ENCODE measurements around the gene DBP.

DNA sequence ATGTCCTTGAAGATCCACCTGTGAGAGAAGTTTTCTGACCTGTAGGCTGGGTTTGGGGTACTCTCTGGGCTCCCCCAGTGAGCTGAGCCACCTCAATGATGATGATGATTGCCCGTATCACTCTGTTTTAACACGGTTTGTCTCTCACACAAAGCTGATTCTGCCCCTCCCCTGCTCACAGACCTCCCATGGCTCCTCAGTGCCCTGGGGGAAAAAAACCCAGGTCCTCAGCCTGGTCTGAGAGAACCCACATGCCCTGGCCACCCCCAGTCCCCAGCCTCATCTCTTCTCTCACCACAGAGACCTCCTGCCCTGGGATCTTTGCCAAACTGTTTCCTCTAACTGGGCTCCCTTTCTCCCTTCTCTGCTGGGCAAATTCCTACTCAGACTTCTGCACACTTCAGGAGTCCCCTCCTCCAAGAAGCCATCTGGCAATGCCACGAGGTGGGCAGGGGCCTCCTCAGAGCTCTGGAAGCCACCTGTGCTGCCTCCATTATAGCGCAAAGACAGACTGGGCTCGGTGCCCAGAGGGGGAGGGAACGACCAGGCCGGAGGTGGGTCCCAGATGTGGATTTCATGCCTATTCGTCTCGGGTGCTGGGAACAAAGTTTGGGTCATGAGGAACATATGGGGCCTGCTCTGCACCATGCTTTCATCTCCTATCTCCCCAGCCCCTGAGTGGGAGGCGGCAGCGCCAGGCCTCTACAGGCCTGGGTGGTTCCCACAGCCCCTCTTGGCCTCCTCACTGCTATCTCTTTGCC, 17.3 kb upstream of the DBP start:
- TF ChIP-seq CTCF (IDR thresholded peaks at IDR 0.05), result no peak
- no peak for TF ChIP-seq ATF1 (CRISPR knock-in tag; IDR thresholded peaks at IDR 0.05)
- TF ChIP-seq NR2C2 (CRISPR knock-in tag; IDR thresholded peaks at IDR 0.05), result no peak
- TF ChIP-seq SMAD3 (CRISPR knock-in tag; IDR thresholded peaks at IDR 0.05; ENCODE audit: borderline replicate concordance), result no peak
- TF ChIP-seq, protein P1, sequence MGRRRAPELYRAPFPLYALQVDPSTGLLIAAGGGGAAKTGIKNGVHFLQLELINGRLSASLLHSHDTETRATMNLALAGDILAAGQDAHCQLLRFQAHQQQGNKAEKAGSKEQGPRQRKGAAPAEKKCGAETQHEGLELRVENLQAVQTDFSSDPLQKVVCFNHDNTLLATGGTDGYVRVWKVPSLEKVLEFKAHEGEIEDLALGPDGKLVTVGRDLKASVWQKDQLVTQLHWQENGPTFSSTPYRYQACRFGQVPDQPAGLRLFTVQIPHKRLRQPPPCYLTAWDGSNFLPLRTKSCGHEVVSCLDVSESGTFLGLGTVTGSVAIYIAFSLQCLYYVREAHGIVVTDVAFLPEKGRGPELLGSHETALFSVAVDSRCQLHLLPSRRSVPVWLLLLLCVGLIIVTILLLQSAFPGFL (CRISPR knock-in tag; IDR thresholded peaks at IDR 0.05; ENCODE audit: borderline replicate concordance), result no peak
- TF ChIP-seq MXD4 (CRISPR knock-in tag; IDR thresholded peaks at IDR 0.05; ENCODE audit: borderline replicate concordance), result no peak
- TF ChIP-seq ZSCAN18 (CRISPR knock-in tag; IDR thresholded peaks at IDR 0.05), result no peak
- no peak for TF ChIP-seq E2F5 (CRISPR knock-in tag; IDR thresholded peaks at IDR 0.05)
- TF ChIP-seq, protein P2, sequence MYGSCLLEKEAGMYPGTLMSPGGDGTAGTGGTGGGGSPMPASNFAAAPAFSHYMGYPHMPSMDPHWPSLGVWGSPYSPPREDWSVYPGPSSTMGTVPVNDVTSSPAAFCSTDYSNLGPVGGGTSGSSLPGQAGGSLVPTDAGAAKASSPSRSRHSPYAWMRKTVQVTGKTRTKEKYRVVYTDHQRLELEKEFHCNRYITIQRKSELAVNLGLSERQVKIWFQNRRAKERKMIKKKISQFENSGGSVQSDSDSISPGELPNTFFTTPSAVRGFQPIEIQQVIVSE (CRISPR knock-in tag; IDR thresholded peaks at IDR 0.05; ENCODE audit: borderline replicate concordance), result no peak
- TF ChIP-seq RELA (CRISPR knock-in tag; IDR thresholded peaks at IDR 0.05; ENCODE audit: borderline replicate concordance), result no peak
- no peak for TF ChIP-seq JUN (CRISPR knock-in tag; IDR thresholded peaks at IDR 0.05)
- TF ChIP-seq E2F1 (CRISPR knock-in tag; IDR thresholded peaks at IDR 0.05), result no peak
- no peak for TF ChIP-seq STAT6 (CRISPR knock-in tag; conservative IDR thresholded peaks at IDR 0.05; ENCODE audit: low read depth)

Measured in WTC11 (cell line).